HL-60 (cell line): ENCODE measurements around the gene ZBED4.
A peak's percentile ranks its signal among the peaks of the same experiment; 100 is the strongest.

ENCODE experiments used
- DNase-seq, 2 experiments: peaks; one replicate each; pipeline ENCODE4 v3.0.0-alpha.2; 2010 to 2020; ENCODE audit warnings: low read depth in 1 of 2, low spot score in 1 of 2
- H3K27ac ChIP-seq: fragments of 250-450 bp; sonication (Bioruptor Pico); replicated peaks from 2 replicates; pipeline ENCODE4 v1.5.1; 2020; ENCODE audit warnings: mild to moderate bottlenecking, moderate library complexity
- H3K27me3 ChIP-seq: fragments of 250-450 bp; sonication (Bioruptor Pico); 2 replicates; pipeline ENCODE4 v1.5.1; 2021; ENCODE audit warnings: mild to moderate bottlenecking, moderate library complexity; ENCODE audit not compliant: insufficient read depth, poor library complexity, severe bottlenecking
- H3K4me3 ChIP-seq: replicated peaks from 2 replicates; pipeline ENCODE4 v1.5.1; 2011; ENCODE audit warnings: mild to moderate bottlenecking, control low read depth, low read length; ENCODE audit not compliant: insufficient read depth
- GABPA ChIP-seq: IDR thresholded peaks from 2 replicates; pipeline ENCODE4 v1.6.1; 2012; ENCODE audit warnings: low read depth
- POLR2AphosphoS5 ChIP-seq: IDR thresholded peaks from 2 replicates; pipeline ENCODE4 v1.6.1; 2012; ENCODE audit warnings: low read depth
- SPI1 ChIP-seq: IDR thresholded peaks from 2 replicates; pipeline ENCODE4 v1.6.1; 2012; ENCODE audit warnings: low read depth, mild to moderate bottlenecking, borderline replicate concordance
- TF ChIP-seq, protein P1 (sequence below): IDR thresholded peaks from 2 replicates; pipeline ENCODE4 v1.6.1; 2012; ENCODE audit warnings: low read depth; ENCODE audit not compliant: insufficient replicate concordance
- TF ChIP-seq, protein P2 (sequence below): IDR thresholded peaks from one replicate; pipeline ENCODE4 v1.5.1; 2011; ENCODE audit warnings: low read length, control low read depth, inconsistent platforms; ENCODE audit not compliant: insufficient read depth

ZBED4 gene

DNA sequence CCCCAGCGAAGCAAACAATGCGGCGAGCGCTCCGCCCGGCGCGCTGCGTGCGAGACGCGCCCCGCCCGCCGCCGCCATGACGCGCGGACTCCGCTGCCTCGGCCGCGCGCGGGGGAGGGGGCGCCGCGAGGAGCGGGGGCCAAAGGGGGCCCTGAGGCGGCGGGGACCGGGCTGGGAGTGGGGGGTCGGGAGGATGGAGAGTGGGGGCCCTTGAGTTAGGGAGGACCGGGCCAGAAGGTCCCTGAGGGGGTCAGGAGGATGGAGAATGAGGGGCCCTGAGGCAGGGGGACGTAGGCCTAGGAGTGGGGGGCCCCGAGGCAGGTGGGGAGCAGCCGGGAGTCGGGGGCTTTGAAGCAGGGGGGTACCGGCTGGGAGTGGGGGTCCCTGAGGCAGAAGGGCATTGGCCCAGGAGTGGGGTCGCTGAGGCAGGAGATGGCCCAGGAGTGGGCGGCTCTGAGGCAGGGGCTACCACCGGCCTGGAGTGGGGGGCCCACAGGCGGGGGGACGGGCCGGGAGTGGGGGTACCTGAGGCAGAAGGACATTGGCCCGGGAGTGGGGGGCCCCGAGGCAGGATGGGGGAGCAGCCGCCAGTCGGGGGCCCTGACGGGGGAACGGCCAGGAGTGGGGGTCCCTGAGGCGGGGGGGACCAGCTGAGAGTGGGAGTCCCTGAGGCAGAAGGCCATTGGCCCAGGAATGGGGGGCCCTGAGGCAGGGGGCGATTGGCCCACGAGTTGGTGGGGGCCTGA, 25.6 kb upstream of the ZBED4 start, which contains the start of gene BRD1:
Gene BRD1, minus strand, starts transcription at position 21 of the 746 bp plus-strand sequence. CDS start 3,556 bp downstream, outside the sequence.
- no peak for TF ChIP-seq SPI1
- TF ChIP-seq, protein P1, sequence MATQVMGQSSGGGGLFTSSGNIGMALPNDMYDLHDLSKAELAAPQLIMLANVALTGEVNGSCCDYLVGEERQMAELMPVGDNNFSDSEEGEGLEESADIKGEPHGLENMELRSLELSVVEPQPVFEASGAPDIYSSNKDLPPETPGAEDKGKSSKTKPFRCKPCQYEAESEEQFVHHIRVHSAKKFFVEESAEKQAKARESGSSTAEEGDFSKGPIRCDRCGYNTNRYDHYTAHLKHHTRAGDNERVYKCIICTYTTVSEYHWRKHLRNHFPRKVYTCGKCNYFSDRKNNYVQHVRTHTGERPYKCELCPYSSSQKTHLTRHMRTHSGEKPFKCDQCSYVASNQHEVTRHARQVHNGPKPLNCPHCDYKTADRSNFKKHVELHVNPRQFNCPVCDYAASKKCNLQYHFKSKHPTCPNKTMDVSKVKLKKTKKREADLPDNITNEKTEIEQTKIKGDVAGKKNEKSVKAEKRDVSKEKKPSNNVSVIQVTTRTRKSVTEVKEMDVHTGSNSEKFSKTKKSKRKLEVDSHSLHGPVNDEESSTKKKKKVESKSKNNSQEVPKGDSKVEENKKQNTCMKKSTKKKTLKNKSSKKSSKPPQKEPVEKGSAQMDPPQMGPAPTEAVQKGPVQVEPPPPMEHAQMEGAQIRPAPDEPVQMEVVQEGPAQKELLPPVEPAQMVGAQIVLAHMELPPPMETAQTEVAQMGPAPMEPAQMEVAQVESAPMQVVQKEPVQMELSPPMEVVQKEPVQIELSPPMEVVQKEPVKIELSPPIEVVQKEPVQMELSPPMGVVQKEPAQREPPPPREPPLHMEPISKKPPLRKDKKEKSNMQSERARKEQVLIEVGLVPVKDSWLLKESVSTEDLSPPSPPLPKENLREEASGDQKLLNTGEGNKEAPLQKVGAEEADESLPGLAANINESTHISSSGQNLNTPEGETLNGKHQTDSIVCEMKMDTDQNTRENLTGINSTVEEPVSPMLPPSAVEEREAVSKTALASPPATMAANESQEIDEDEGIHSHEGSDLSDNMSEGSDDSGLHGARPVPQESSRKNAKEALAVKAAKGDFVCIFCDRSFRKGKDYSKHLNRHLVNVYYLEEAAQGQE, result no peak
- TF ChIP-seq, protein P2, sequence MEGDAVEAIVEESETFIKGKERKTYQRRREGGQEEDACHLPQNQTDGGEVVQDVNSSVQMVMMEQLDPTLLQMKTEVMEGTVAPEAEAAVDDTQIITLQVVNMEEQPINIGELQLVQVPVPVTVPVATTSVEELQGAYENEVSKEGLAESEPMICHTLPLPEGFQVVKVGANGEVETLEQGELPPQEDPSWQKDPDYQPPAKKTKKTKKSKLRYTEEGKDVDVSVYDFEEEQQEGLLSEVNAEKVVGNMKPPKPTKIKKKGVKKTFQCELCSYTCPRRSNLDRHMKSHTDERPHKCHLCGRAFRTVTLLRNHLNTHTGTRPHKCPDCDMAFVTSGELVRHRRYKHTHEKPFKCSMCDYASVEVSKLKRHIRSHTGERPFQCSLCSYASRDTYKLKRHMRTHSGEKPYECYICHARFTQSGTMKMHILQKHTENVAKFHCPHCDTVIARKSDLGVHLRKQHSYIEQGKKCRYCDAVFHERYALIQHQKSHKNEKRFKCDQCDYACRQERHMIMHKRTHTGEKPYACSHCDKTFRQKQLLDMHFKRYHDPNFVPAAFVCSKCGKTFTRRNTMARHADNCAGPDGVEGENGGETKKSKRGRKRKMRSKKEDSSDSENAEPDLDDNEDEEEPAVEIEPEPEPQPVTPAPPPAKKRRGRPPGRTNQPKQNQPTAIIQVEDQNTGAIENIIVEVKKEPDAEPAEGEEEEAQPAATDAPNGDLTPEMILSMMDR, result no peak
- TF ChIP-seq POLR2AphosphoS5, result no peak
- TF ChIP-seq GABPA, result no peak
- peak in 1 of 2 experiments; percentile 44 for DNase-seq
- Histone ChIP-seq H3K27ac (peak within 1 kb of the TSS; percentile 80), H3K4me3 (peak within 1 kb of the TSS; percentile 79), H3K27me3 (no peaks in the 10 kb centered on the region)

DNA sequence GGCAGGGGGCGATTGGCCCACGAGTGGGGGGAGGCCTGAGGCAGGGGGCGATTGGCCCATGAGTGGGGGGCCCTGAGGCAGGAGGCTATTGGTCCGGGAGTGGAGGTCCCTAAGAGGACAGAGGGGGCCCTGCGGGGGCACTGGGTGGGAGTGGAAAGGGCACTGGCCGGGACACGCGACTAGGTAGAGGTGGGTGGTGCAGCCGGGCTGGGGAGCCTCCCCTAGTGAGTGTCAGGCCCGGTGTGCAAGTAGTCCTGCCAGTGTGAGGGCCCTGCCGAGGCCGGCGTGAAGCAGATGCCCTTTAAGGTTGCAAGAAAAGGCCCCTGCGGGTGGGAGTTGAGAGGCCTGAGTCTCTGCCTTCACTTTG, 25.1 kb upstream of the ZBED4 start:
- no peak for DNase-seq
- H3K4me3 ChIP-seq, result no peak overlapping the region
- no peak overlapping the region for H3K27ac ChIP-seq

DNA sequence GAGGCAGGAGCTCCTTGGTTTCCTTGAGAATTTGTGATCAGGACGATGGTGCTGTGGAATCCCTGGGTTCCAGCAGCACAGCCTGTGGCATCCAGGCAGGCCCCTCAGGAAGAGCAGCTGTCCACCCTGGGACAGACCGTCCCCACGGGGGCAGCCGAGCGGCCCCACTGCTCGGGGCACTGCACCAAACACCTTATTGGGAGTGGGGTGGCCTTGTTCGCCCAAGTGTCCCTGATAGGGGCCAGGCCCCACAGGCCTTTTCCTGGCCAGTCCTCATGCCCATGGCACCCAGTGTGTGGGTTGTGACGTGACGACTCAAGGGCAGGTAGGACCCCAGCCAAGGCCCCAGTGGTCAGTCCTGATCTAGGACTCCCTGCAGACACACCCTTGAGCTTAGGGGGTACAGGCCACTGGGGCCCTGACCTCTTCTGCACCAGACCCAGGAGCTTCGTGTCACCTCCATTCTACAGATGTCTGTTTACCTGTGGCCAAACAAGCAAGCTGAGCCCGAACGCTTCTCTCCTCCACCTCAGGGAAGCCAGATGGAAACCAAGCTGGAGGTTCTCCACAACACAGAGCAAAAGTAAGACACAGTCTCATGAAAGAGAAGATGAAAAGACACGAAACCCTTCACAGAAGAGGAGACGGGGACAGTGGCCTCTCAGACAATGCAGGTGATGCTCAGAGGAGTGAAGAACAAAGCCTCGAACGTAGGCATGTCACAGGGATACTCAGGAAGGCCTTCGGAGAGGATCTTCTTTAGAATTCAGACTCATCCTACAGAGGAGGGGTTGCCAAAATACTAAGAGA, 24.4 kb upstream of the ZBED4 start:
- H3K27ac ChIP-seq, result no peak overlapping the region
- TF ChIP-seq, protein P2, result no peak
- no peak for TF ChIP-seq POLR2AphosphoS5
- TF ChIP-seq, protein P1, result no peak
- no peak for TF ChIP-seq GABPA
- no peak for TF ChIP-seq SPI1
- no peaks in the 10 kb centered on the region for H3K27me3 ChIP-seq
- DNase-seq, result no peak
- H3K4me3 ChIP-seq, result no peak overlapping the region

More for the DNA sequence above, 25.1 kb upstream of the ZBED4 start:
- no peaks in the 10 kb centered on the region for H3K27me3 ChIP-seq
- TF ChIP-seq, protein P1, result no peak
- TF ChIP-seq POLR2AphosphoS5 (no peak), GABPA (no peak), SPI1 (no peak)
- TF ChIP-seq, protein P2, result no peak
